Thyroid gland (tissue), 4 donors: ENCODE data around the gene CYFIP1.

Source experiments
- CTCF ChIP-seq, 6 experiments: fragments of 200-600 bp in 3 of 6; fragments of 450-650 bp in 3 of 6; sonication (generic) in 3 of 6; IDR thresholded peaks; one replicate each; pipeline ENCODE4 v1.5.1; 2016 to 2019; ENCODE audit warnings: antibody characterized with exemption in 6 of 6, mild to moderate bottlenecking in 2 of 6, inconsistent platforms in 1 of 6, moderate library complexity in 1 of 6
- POLR2A ChIP-seq, 2 donors: fragments of 450-650 bp; IDR thresholded peaks; one replicate each; pipeline ENCODE4 v1.6.1; 2017; ENCODE audit warnings: antibody characterized with exemption in 2 of 2, mild to moderate bottlenecking in 2 of 2, moderate library complexity in 1 of 2

- TF ChIP-seq CTCF (IDR thresholded peaks at IDR 0.05) (no peak), POLR2A (IDR thresholded peaks at IDR 0.05) (no peak)
These were observed 84.5 kb downstream of the CYFIP1 start for GRCh38 chr15:22895465-22896190.
